Measurements from ENCODE around the gene TAF5.

GRCh38 chr10:103431902-103432301 is 64.1 kb downstream of the TAF5 start:
- no peak for TF ChIP-seq CTCF (conservative IDR thresholded peaks at IDR 0.05; ENCODE audit: low read depth in 2 of 2)
- no peak for TF ChIP-seq EZH2phosphoT487 (IDR thresholded peaks at IDR 0.05; ENCODE audit: unreplicated experiment)
- no peak for TF ChIP-seq POLR2AphosphoS5 (IDR thresholded peaks at IDR 0.05; ENCODE audit: low read depth)
- no peak for TF ChIP-seq CREB1 (CRISPR knock-in tag; IDR thresholded peaks at IDR 0.05; ENCODE audit: low read depth)
- no peak for TF ChIP-seq ZNF462 (CRISPR knock-in tag; IDR thresholded peaks at IDR 0.05)
- no peak for TF ChIP-seq EZH2 (IDR thresholded peaks at IDR 0.05; ENCODE audit: low read depth, unreplicated experiment)
- no peak for TF ChIP-seq REST (IDR thresholded peaks at IDR 0.05; ENCODE audit: unreplicated experiment)
- TF ChIP-seq ETS1 (IDR thresholded peaks at IDR 0.05) = no peak
- no peak for TF ChIP-seq NANOG (IDR thresholded peaks at IDR 0.05; ENCODE audit: borderline replicate concordance)
- no peak for TF ChIP-seq ZNF114 (CRISPR knock-in tag; IDR thresholded peaks at IDR 0.05)
- no peak for TF ChIP-seq JUNB (IDR thresholded peaks at IDR 0.05; ENCODE audit: unreplicated experiment)
